Pancreas (tissue), 10 donors: ENCODE measurements around the gene ATP2A1. TPM values are rescaled to one million over a fixed set of nuclear protein-coding genes. Genes with fewer than 3 reads are reported as not detected.

Source experiments
- ATAC-seq, 4 donors: fragments of 200-7000 bp; cut with Tn5 transposase; one replicate each; pipeline versions ENCODE4 v1.8.0 to v1.9.1; 2020; ENCODE audit warnings: mild to moderate bottlenecking in 4 of 4, moderate library complexity in 4 of 4
- DNase-seq, 6 donors: peaks; one replicate each; pipeline ENCODE4 v3.0.0-alpha.2; 2020
- FAIRE-seq: peaks from 2 replicates; lab custom pipeline; 2012; peaks lifted over from hg19 to GRCh38; lab: Jason Lieb, UNC
- H3K27ac ChIP-seq, 4 donors: fragments of 200-600 bp; sonication (generic); 1 replicate in 3 of 4; 2 replicates in 1 of 4; pipeline versions ENCODE4 v1.5.0 to v1.8.0; 2020
- H3K27me3 ChIP-seq, 4 donors: fragments of 200-600 bp; one replicate each; pipeline ENCODE4 v1.8.0; 2021
- H3K36me3 ChIP-seq, 3 donors: fragments of 200-600 bp; sonication (generic) in 1 of 3; one replicate each; pipeline versions ENCODE4 v1.5.0 to v1.8.0; 2020 to 2021
- H3K4me1 ChIP-seq, 3 donors: fragments of 200-600 bp; one replicate each; pipeline ENCODE4 v1.8.0; 2021
- H3K4me3 ChIP-seq, 4 donors: fragments of 200-600 bp; sonication (generic) in 2 of 4; one replicate each; pipeline versions ENCODE4 v1.5.0 to v1.8.0; 2020 to 2021
- H3K9me3 ChIP-seq, 4 donors: fragments of 200-600 bp; one replicate each; pipeline ENCODE4 v1.8.0; 2021
- WGBS, 2 donors: extraction: QIAGEN DNeasy Blood & Tissue Kit; methylation state at CpG; one replicate each; pipeline ENCODE4 v1.1.7; 2013; 5-methylcytosine and 5-hydroxymethylcytosine counted together
- intact Hi-C, 3 donors: fragments of 100-400 bp; cut with DNase I; formaldehyde crosslinking; loops; one replicate each; pipeline versions ENCODE4 v1.11.1 to v1.14.2; 2022
- polyA plus RNA-seq, 2 donors: library from polyadenylated mRNA; stranded (reverse); fragments of 200-250 nt; gene quantifications; one replicate each; pipeline ENCODE4 v1.2.3, GENCODE V29; 2013
- total RNA-seq, 6 donors: library from RNA; stranded (reverse); fragmentation: NEBNext Ultra II Directional in 4 of 6; extraction: Animal tissue kit (Norgen Biotek cat#: 25700) in 4 of 6; gene quantifications; one replicate each; pipeline versions ENCODE4 v1.2.1 to v1.2.4, GENCODE V29; 2021 to 2023
- TF ChIP-seq, protein P1 (sequence below), 4 donors: fragments of 200-600 bp; sonication (generic) in 3 of 4; IDR thresholded peaks; one replicate each; pipeline versions ENCODE4 v1.5.0 to v1.8.0; 2021; ENCODE audit warnings: antibody characterized with exemption in 4 of 4
- donor health status: healthy with polysubstance abuse.
- donor health status: DM: no; HTN: no; CAD: no; lungs with moderate emphysema.
- donor health status: DM: no; HTN: no; CAD: no.
- donor health status: control.
- donor health status: control.
- donor health status: Bipolar disorder and iron deficiency.
- donor health status: DM: yes; HTN: yes; CAD: no.
- donor health status: DM: no; HTN: no; CAD: no.
- donor health status: DM: no; HTN: no; CAD: no.
- donor health status: DM: yes; HTN: yes; CAD: no.

ATP2A1 gene
- total and polyA plus RNA-seq, 8 donors = 0.20 to 0.84 (median 0.35) TPM; not detected in 2

- intact Hi-C loops = no loop called here
- Histone ChIP-seq H3K36me3 (peaks cover 0 to 4% (median 0%) of the 10 kb centered on the region in 3 donors), H3K4me1 (peaks cover 0 to 8% (median 0%) of the 10 kb centered on the region in 3 donors), H3K27ac (no peak overlapping the region), H3K9me3 (no peaks in the 10 kb centered on the region), H3K4me3 (no peak overlapping the region), H3K27me3 (no peaks in the 10 kb centered on the region)
- no peak for FAIRE-seq
- DNase-seq = no peak
- 63 to 66% methylated on average over 10 to 13 of the region's 13 CpGs for WGBS, 2 donors
- TF ChIP-seq, protein P1, sequence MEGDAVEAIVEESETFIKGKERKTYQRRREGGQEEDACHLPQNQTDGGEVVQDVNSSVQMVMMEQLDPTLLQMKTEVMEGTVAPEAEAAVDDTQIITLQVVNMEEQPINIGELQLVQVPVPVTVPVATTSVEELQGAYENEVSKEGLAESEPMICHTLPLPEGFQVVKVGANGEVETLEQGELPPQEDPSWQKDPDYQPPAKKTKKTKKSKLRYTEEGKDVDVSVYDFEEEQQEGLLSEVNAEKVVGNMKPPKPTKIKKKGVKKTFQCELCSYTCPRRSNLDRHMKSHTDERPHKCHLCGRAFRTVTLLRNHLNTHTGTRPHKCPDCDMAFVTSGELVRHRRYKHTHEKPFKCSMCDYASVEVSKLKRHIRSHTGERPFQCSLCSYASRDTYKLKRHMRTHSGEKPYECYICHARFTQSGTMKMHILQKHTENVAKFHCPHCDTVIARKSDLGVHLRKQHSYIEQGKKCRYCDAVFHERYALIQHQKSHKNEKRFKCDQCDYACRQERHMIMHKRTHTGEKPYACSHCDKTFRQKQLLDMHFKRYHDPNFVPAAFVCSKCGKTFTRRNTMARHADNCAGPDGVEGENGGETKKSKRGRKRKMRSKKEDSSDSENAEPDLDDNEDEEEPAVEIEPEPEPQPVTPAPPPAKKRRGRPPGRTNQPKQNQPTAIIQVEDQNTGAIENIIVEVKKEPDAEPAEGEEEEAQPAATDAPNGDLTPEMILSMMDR (IDR thresholded peaks at IDR 0.05) = no peak
- no peak for ATAC-seq
These were observed 2.9 kb upstream of the ATP2A1 start for GRCh38 chr16:28875134-28876018.

DNA sequence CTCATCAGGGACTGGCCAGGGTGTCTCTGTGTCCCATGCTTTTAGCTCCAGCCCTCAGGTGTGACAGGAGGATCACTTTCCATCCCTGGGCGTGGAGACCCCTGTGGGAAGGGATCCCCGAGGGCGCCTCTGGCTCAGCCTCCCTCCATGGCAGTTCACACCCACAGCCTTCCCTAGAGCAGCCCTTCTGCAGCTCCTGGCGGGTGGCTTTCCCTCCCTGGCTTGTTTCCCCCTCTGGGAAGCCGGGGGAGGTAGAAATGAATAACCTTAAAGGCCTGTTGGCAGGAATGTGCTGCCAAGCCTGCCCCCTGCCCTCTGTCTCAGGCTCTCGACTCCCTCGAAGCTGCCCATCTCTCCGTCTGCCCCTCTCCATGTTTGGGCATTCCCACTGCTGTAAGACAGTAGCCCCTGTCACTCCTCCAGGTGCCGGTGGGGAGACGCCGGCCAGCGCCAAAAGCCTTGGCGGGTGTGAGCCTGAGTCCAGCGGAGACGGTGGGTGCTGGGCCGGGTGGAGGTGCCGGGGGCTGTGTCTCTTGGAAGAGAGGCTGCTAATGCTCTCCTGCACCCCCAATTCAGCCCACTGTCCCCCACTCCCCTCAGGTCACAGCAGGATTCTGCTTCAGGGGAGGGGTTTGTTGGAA, 2.1 kb upstream of the ATP2A1 start:
- Histone ChIP-seq H3K4me1 (peaks cover 0 to 9% (median 0%) of the 10 kb centered on the region in 3 donors), H3K4me3 (no peak overlapping the region), H3K36me3 (peaks cover 0 to 3% (median 0%) of the 10 kb centered on the region in 3 donors), H3K9me3 (no peaks in the 10 kb centered on the region), H3K27ac (no peak overlapping the region), H3K27me3 (no peaks in the 10 kb centered on the region)
- ATAC-seq (no peak), DNase-seq (no peak), FAIRE-seq (no peak)
- intact Hi-C loops = no loop called here
- WGBS, 2 donors = 58 to 60% methylated on average over 17 of the region's 17 CpGs
- TF ChIP-seq, protein P1 (IDR thresholded peaks at IDR 0.05) = no peak

GRCh38 chr16:28876973-28877654, 1.2 kb upstream of the ATP2A1 start:
- no peak overlapping the region for H3K27ac ChIP-seq
- H3K4me3 ChIP-seq = no peak overlapping the region
- H3K36me3 ChIP-seq = no peaks in the 10 kb centered on the region
- DNase-seq (no peak), FAIRE-seq (no peak), ATAC-seq (no peak)
- intact Hi-C loops = no loop called here
- no peaks in the 10 kb centered on the region for H3K27me3 ChIP-seq
- 53 to 59% methylated on average over 12 of the region's 12 CpGs for WGBS, 2 donors
- no peaks in the 10 kb centered on the region for H3K9me3 ChIP-seq
- TF ChIP-seq, protein P1 (IDR thresholded peaks at IDR 0.05) = no peak
- H3K4me1 ChIP-seq = peaks cover 0 to 9% (median 0%) of the 10 kb centered on the region in 3 donors

GRCh38 chr16:28877655-28878000, 660 bp upstream of the ATP2A1 start:
- peaks cover 0 to 9% (median 0%) of the 10 kb centered on the region in 3 donors for H3K4me1 ChIP-seq
- H3K9me3 ChIP-seq = no peaks in the 10 kb centered on the region
- FAIRE-seq = no peak
- no peak for DNase-seq
- WGBS, 2 donors = 32 to 74% methylated on average over 2 of the region's 2 CpGs
- TF ChIP-seq, protein P1 (IDR thresholded peaks at IDR 0.05) = no peak
- H3K27me3 ChIP-seq = no peaks in the 10 kb centered on the region
- intact Hi-C loops = no loop called here
- no peaks in the 10 kb centered on the region for H3K36me3 ChIP-seq
- no peak for ATAC-seq
- H3K4me3 ChIP-seq = no peak overlapping the region
- no peak overlapping the region for H3K27ac ChIP-seq
